GM12874 (cell line): Measurements from ENCODE around the gene CCDC196.

Source experiments
- TF ChIP-seq, protein P1 (sequence below): IDR thresholded peaks from 2 replicates; pipeline ENCODE4 v1.5.1; 2011; ENCODE audit warnings: low read depth, mild to moderate bottlenecking, control low read depth, low read length, moderate library complexity; ENCODE audit not compliant: insufficient read depth

Gene CCDC196

DNA sequence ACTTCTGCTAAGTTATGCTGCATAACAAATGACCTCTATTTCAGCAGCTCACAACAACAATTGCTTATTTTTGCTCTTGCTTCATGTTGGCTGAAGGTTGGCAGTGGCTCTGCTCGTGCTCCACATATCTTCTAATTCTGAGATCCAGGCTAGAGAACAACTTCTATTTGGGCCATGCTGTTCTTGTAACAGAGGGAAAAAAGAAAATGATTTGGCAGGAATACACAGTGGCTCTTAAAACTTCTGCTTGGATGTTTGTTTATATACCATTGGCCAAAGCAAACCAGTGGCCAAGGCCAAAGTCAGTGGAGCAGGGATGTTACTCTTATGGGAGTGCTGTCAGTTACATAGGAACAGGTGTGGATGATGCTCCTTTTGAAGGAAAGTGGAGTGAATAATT lies 53.9 kb downstream of the CCDC196 start:
- TF ChIP-seq, protein P1, sequence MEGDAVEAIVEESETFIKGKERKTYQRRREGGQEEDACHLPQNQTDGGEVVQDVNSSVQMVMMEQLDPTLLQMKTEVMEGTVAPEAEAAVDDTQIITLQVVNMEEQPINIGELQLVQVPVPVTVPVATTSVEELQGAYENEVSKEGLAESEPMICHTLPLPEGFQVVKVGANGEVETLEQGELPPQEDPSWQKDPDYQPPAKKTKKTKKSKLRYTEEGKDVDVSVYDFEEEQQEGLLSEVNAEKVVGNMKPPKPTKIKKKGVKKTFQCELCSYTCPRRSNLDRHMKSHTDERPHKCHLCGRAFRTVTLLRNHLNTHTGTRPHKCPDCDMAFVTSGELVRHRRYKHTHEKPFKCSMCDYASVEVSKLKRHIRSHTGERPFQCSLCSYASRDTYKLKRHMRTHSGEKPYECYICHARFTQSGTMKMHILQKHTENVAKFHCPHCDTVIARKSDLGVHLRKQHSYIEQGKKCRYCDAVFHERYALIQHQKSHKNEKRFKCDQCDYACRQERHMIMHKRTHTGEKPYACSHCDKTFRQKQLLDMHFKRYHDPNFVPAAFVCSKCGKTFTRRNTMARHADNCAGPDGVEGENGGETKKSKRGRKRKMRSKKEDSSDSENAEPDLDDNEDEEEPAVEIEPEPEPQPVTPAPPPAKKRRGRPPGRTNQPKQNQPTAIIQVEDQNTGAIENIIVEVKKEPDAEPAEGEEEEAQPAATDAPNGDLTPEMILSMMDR = no peak

DNA sequence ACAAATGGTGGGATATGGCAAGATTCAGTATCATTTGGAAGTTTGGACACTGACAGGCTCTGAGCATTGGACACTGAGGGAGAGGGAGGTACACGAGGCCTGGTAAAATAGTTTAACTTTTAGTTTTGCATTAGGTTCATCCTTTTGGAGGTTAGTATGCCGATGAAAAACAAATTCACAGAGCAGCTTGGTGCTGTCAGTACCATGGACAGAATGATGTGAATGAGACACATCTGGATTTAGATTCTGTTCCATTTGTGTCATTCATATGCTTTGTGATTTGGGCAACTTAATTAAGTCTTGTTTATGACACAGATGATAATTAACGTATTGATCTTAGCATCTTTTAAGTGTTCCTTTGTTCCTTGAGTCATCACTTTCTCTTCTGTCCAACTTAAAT lies 55.5 kb downstream of the CCDC196 start:
- TF ChIP-seq, protein P1 = no peak

DNA sequence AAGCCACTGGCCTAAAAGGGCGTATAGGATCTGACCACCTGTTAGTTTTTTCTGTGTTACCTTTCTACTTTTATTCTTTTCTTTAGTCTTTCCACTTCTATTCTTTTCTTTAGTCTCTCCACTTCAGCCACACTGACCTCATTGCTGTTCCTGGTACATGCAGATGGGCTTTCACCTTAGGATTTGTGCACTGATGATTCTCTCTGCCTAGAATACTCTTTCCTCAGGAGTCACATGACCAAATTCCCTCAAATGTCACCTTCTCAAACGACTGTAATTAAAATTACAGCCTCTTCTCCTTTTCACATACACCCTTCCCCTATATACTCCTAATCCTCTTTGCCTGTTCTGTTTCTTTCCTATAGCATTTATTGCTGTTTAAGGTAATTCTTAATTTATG lies 57.8 kb downstream of the CCDC196 start:
- TF ChIP-seq, protein P1 = no peak
